Measurements from ENCODE around the gene TRAFD1. TPM values are rescaled to one million over a fixed set of nuclear protein-coding genes. Genes with fewer than 3 reads are reported as not detected.
A peak's percentile ranks its signal among the peaks of the same experiment; 100 is the strongest.

The TRAFD1 gene
- total RNA-seq, 2 donors from 2014 or later: 25.2 to 28.9 TPM

- no peaks in the 10 kb centered on the region for H3K36me3 Mint-ChIP-seq (ENCODE audit: low read depth)
- H3K4me1 Mint-ChIP-seq: peaks cover 9% of the 10 kb centered on the region
- no peak overlapping the region for H3K27ac ChIP-seq (ENCODE audit: low read depth, low read length)
- peaks cover 7% of the 10 kb centered on the region for H3K36me3 ChIP-seq (ENCODE audit: control insufficient read depth, insufficient read depth, low read length)
- H3K27me3 ChIP-seq (ENCODE audit: control insufficient read depth, insufficient read depth, low read length, poor library complexity, severe bottlenecking): no peaks in the 10 kb centered on the region
- H3K9me3 ChIP-seq (ENCODE audit: control insufficient read depth, low read length): no peaks in the 10 kb centered on the region
- no peaks in the 10 kb centered on the region for H3K9me3 Mint-ChIP-seq
- 84 to 92% methylated on average over 6 to 7 of the region's 7 CpGs for WGBS, 2 experiments (ENCODE audit: insufficient coverage in 1 of 2, insufficient read length in 1 of 2)
- H3K4me1 ChIP-seq (ENCODE audit: control insufficient read depth, insufficient read depth, low read length): peaks cover 3% of the 10 kb centered on the region
- no peak overlapping the region for H3K9ac ChIP-seq (ENCODE audit: extremely low read depth, low read length, poor library complexity, severe bottlenecking)
- peak overlapping the region; percentile 76 for H3K4me3 Mint-ChIP-seq
- H3K4me3 ChIP-seq (ENCODE audit: low read length): no peak overlapping the region
- DNase-seq: peak; percentile 16
- H3K27ac Mint-ChIP-seq: no peak overlapping the region
- no peak for TF ChIP-seq CTCF (conservative IDR thresholded peaks at IDR 0.05)
- peaks cover 3% of the 10 kb centered on the region for H3K27me3 Mint-ChIP-seq (ENCODE audit: insufficient read depth)
These were observed 1.6 kb downstream of the TRAFD1 start for GRCh38 chr12:112126911-112127310.

- WGBS, 2 experiments (ENCODE audit: insufficient coverage in 1 of 2, insufficient read length in 1 of 2): 91 to 100% methylated on average over 2 of the region's 2 CpGs
- no peak for DNase-seq
- Mint-ChIP-seq H3K9me3 (no peaks in the 10 kb centered on the region), H3K4me3 (no peak overlapping the region), H3K4me1 (peaks cover 6% of the 10 kb centered on the region), H3K27me3 (ENCODE audit: insufficient read depth) (peaks cover 3% of the 10 kb centered on the region), H3K27ac (no peak overlapping the region), H3K36me3 (ENCODE audit: low read depth) (peaks cover 11% of the 10 kb centered on the region)
- Histone ChIP-seq H3K36me3 (ENCODE audit: control insufficient read depth, insufficient read depth, low read length) (peaks cover 24% of the 10 kb centered on the region), H3K27me3 (ENCODE audit: control insufficient read depth, insufficient read depth, low read length, poor library complexity, severe bottlenecking) (no peaks in the 10 kb centered on the region), H3K27ac (ENCODE audit: low read depth, low read length) (no peak overlapping the region), H3K4me1 (ENCODE audit: control insufficient read depth, insufficient read depth, low read length) (peaks cover 3% of the 10 kb centered on the region), H3K9ac (ENCODE audit: extremely low read depth, low read length, poor library complexity, severe bottlenecking) (no peak overlapping the region), H3K4me3 (ENCODE audit: low read length) (no peak overlapping the region), H3K9me3 (ENCODE audit: control insufficient read depth, low read length) (no peaks in the 10 kb centered on the region)
- TF ChIP-seq CTCF (conservative IDR thresholded peaks at IDR 0.05): no peak
These were observed 5.2 kb downstream of the TRAFD1 start for GRCh38 chr12:112130441-112130998.

DNA sequence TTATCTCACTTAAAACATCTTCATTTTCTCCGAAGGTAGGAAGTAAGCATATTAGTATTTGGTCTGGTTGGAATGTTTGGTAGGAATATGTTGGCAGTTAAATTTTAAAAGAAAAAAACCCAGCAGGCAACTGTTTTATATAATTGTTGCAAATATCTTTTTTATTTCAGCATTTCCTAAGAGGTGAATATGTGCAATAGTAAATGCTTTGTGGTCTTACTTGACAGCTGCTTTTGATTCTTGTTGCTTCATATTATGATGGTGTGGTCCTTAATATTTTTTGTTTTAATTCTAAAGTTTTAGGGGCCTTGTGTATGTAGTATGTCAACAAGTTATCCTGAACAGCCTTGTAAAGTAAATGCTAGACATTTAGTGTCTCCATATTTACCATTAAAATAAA, 6.3 kb downstream of the TRAFD1 start:
- no peak overlapping the region for H3K4me3 Mint-ChIP-seq
- TF ChIP-seq CTCF (conservative IDR thresholded peaks at IDR 0.05): no peak
- Histone ChIP-seq H3K9me3 (ENCODE audit: control insufficient read depth, low read length) (no peaks in the 10 kb centered on the region), H3K4me3 (ENCODE audit: low read length) (no peak overlapping the region), H3K36me3 (ENCODE audit: control insufficient read depth, insufficient read depth, low read length) (peaks cover 27% of the 10 kb centered on the region), H3K27ac (ENCODE audit: low read depth, low read length) (no peak overlapping the region), H3K27me3 (ENCODE audit: control insufficient read depth, insufficient read depth, low read length, poor library complexity, severe bottlenecking) (no peaks in the 10 kb centered on the region), H3K4me1 (ENCODE audit: control insufficient read depth, insufficient read depth, low read length) (no peaks in the 10 kb centered on the region), H3K9ac (ENCODE audit: extremely low read depth, low read length, poor library complexity, severe bottlenecking) (no peak overlapping the region)
- no peaks in the 10 kb centered on the region for H3K9me3 Mint-ChIP-seq
- H3K4me1 Mint-ChIP-seq: peaks cover 3% of the 10 kb centered on the region
- H3K36me3 Mint-ChIP-seq (ENCODE audit: low read depth): peaks cover 15% of the 10 kb centered on the region
- no peak overlapping the region for H3K27ac Mint-ChIP-seq
- no CpG with 5 or more reads among the region's 1 CpG for WGBS, 2 experiments (ENCODE audit: insufficient coverage in 1 of 2, insufficient read length in 1 of 2)
- no peak for DNase-seq
- H3K27me3 Mint-ChIP-seq (ENCODE audit: insufficient read depth): no peaks in the 10 kb centered on the region

Data from endodermal cell (in vitro differentiated cells).